Stimulated activated CD8-positive, alpha-beta memory T cell treated with anti-CD3 and anti-CD28 coated beads, Interleukin-2, amount 100 ng/mL, for 1 hour (primary cell): ENCODE data around the gene TERB1.

Source experiments
- DNase-seq, 2 donors: peaks; one replicate each; pipeline ENCODE4 v3.0.0-alpha.2; 2020; ENCODE audit warnings: low read depth in 2 of 2

The TERB1 gene, protein sequence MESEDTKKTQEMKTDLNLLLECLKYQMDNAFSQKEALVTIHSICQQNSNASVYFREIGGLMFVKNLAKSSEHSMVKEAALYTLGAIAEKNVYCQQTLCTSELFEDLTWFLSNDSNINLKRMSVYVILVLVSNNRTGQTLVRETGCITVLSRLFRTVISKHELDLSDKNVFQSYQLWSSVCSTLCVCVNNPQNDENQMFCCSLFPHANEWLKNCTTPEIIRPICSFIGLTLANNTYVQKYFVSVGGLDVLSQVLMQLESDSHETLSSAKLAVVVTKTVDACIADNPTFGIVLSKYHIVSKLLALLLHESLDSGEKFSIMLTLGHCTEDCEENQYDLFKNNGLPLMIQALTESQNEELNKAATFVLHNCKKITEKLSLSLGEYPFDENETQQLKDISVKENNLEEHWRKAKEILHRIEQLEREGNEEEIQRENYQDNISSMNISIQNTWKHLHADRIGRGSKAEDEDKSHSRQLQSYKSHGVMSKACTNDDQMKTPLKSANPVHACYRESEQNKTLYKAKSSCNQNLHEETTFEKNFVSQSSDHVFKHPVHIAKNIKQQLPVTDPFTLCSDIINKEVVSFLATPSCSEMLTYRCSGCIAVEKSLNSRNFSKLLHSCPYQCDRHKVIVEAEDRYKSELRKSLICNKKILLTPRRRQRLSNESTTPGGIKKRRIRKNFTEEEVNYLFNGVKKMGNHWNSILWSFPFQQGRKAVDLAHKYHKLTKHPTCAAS

DNA sequence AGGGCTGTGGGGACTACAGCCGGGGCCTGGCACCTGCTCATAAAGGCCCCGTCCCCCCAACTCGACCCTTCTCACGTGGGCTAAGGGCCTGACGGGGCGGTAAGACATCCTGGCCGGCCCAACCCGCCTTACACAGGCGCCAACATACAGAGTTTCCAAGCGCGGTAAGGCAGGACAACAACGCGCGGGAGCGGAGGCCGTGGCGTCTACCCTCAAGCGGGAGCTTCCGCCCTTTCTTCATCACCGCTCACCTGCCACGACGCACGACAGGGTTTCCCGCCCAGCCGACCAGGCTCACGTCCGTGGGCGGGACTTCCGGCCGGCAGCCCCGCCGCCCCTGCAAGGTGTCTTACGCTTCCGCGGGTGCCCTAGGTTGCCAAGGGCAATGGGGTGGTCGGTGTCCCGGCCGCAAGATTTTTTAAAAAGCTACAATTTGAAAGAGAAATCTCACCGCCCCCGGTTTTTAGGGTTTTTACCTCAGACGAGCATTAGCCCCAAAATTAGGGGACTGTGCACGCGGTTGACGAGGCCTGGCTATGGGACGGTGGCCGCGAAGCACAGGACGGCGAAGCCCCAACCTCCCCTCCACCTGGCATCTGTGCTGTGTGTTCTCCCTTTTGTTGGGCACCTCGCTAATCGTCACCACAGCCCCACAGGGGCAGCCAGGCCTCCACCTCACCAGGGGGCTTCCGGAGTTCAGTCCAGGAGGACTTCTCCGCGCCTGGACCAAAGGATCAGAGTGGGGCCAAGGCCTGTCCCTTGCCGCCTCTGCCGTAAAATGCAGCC lies at the start of gene TERB1:
Gene TERB1, minus strand, starts transcription at position 265 of the 786 bp plus-strand sequence. CDS start 4,786 bp downstream, outside the sequence.
- no peak for DNase-seq

DNA sequence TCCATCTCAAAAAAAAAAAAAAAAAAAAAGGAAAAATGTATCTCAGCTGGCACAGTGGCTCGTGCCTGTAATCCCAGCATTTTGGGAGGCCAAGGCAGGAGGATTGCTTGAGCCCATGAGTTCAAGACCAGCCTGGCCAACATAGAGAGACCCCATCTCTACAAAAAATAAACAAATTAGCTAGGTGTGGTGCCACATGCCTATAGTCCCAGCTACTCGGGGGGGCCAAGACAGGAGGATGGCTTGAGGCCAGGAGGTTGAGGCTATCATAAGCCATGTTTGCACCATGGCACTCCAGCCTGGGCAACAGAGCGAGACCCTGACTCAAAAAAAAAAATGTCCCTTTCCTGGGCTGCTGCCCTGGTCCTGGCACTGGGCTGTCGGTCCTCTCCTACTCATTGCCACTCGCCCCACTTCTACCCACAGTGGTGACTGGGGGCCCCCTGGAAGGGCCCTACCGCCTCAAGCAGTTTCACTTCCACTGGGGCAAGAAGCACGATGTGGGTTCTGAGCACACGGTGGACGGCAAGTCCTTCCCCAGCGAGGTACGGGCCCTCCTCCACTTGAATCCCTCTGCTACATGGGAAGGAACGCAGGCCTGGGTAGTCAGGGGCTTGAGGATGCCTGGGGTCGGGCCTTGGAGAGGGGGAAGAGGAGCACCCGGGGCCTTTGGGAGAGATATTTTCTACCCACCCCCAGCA lies 48.9 kb upstream of the TERB1 start:
- DNase-seq, result no peak

DNA sequence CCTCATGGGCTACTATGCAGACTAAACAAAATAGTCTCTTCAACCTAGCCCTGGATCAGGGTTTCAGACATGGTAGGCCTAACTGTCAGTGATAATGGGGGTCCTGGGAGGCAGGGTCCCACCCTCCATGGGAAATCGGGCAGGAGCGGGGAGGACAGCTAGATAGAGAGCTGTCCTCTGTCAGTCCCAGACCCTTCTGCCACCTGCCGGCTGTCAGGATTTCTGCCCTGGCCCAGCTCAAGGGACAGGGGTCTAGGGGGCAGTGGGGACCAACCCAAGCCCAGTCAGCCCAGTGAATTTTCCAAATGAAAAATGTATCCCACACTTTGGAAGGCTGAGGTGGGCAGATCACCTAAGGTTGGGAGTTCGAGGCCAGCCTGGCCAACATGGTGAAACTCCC lies 48.2 kb upstream of the TERB1 start:
- no peak for DNase-seq

DNA sequence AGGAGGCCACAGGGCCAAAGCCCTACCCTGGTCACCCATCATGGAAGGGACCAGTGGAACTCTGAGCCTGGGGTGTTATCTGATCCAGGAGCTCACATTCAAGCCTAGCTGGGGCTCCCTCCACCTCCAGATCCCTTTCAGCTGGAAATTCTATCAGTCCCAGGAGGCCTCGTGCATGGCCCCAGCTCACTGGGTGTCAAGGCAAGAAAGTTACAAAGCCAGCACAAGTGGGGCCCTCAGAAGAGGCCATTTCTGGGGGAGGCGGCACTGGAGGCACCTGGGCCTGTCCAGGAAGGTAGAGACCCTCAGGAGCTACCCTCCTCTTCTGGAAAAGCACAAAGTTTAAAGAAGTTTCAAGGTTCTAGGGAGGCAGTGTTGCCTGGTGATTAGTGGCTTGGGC lies 47.6 kb upstream of the TERB1 start:
- DNase-seq, result no peak

DNA sequence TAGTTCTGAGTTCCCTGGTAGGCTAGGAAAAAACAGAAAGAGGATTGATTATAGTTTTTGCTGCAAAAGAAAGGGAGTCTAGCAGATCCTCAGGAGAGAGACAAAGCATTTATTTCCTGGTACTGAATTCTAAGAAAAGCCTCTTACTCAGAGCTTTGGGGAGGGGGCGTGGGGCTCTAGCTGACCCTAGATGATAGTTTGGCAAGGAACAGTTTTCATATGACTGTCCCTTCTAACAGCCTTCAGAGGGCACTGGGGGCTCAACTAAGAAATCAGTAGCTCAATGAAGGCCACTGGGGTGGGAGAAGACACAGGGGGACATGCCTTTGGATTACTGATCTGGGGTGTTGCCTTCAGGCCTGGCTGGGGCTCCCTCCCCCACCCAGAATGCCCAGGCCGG lies 46.8 kb upstream of the TERB1 start:
- DNase-seq, result no peak

DNA sequence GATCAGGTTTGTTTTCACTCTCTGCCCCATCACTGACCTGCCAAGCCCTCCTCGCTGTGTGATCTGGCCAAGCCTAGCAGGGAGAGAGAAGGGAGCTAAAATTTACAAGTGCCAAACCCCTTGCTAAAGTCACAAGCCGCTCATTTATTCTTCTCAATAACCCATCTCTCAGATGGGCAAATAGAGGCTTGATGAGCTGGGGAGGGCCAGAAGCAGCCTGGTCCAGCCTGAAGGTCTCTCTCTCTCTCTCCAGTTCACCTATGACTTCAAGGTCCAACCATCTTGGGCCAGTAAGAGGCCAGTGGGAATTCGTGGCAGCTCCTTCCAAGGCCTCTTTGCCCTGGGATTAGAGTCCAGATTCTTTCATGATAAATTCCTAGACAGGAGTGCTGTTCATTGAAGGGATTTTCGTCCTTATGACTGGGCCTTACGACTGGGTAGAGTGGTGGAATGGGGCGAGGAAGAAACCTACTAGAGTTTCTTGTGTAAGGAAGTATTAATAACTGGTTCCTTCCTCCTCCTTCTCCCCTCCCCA lies 46.2 kb upstream of the TERB1 start:
- no peak for DNase-seq

DNA sequence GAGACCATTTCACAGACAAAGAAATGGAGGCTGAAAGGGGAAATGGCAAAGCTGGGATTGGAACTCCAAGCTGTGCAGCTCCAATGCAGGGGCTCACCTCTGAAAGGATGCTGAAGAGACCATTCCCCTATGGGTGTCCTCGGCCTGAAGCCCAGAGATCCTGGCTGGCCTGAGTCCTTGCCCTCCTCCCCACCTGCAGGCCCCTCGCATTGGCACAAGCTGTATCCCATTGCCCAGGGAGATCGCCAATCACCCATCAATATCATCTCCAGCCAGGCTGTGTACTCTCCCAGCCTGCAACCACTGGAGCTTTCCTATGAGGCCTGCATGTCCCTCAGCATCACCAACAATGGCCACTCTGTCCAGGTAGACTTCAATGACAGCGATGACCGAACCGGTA lies 45.4 kb upstream of the TERB1 start:
- DNase-seq, result no peak

DNA sequence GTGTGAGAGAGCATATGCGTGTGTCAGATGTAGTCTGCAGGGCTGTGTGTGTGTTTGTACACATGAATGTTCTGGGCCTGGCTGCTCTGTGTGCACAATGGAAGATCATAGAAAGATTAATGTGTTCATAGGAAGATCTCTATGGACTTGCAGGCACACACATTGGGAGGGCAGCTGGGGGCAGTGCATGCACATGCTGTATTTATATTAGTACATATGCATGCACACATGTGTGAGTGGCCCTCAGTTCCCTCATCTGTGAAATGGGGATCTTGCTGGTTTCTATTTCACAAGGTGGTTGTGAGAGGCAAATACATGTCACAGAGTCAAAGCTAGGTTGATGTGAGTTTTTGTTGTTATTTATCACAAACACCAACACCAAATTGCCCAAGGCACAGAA lies 44.9 kb upstream of the TERB1 start:
- DNase-seq, result no peak

DNA sequence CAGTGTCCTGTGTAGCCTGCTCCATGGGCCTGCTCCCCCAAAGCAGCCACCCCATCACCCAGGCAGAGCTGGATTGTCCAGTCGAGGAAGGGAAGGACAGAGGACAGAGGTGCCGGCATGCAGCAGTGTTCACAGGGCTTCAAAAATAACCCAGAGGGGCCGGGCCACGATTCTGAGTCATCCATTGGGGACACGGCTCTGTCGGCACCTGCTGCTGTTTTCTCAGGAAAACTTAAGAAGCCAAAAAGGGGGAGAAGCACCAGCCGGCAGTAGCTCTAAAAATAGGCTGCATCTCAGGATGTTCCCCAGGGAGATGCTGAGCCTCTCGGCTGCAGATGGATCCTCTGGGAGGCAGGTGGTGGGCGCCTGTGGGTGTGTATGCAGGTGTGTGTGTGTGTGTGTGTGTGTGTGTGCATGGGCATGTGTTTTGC lies 44.4 kb upstream of the TERB1 start:
- no peak for DNase-seq

DNA sequence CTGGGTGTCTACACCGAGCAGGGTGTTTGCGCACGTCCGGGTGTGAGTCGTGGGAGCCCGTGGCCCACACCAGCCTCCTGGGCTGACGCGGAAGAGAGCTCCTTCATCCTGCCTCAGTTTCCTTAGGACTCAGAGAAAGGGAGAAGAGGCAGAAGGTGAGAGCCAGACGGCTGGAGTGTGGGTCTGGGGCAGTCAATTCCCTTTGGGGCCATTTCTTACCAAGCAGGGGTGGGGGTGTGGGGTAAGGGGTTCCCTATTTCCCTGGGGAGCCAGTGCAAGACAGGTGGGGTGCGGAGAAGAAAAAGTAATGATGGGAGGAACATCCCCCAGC lies 43.7 kb upstream of the TERB1 start:
- no peak for DNase-seq

DNA sequence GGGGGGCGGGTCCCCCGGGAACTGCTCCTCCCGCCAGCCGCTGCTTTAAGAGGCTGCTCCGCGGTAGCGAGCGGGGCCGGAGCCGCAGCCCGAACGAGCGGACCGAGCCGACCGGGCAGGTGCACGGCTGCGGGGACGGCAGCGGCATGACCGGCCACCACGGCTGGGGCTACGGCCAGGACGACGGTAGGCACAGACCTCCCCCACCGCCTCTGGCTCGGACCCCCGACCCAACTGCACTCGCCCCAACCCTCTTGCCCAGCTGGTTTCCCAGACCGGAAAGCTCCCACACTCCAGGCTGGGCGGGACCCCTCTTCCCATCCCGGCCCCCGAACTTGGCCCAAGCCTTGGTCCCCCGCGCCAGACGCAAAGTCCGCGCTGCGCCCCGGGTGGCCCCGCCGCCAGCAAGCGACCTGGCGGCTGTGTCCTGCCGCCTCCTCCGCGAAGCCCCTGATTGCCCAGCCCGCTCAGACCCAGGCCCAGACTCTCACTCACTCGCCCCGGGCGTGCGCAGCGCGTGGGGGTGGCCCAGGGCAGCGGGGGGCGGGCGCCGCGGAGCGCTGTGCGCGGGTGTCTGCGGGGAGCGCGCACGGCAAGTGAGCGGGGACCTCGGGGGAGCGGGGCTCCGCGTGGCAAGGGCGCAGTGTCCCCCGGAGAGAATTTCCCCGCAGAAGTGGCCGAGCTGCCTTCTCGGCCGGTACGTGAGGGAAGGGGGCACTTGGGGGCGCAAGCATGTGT lies 43.1 kb upstream of the TERB1 start, which contains the start of gene CA7:
Gene CA7, plus strand, starts transcription at position 73 of the 738 bp plus-strand sequence. Its CDS starts 74 bp downstream, at position 147.
- no peak for DNase-seq

DNA sequence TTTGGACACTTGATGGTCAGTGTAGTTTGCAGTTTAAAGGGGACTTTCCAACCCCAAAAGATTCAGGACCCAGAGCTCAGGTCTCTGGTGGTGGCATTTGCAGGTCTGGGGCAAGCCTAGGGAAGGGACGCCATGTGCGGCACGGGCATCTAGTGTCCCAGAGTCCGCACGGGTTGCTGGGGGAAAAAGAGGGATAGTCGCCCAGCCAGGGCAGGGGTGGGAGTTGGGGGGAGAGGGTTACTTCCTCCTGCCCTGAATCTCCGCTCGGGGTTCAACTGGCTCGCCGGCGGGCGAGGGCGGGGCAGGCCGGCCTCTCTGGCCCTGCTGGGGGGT lies 42.6 kb upstream of the TERB1 start:
- DNase-seq, result no peak

DNA sequence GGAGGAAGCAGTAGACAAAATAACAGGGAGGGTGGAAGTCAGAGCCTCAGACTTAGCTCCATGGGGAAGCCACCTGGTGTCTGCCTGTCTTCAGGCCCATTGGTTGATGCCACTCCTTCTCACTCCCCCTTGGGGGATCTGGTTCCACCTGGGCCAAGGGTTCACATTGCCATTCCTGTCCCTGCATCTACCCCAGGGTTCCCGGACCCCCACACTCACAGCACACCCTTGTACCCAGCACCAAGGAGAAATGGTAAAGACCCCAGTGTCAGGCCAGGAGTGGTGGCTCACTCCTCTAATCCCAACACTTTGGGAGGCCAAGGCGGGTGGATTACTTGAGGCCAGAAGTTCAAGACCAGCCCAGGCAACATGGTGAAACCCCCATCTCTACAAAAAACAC lies 41.8 kb upstream of the TERB1 start:
- DNase-seq, result no peak

DNA sequence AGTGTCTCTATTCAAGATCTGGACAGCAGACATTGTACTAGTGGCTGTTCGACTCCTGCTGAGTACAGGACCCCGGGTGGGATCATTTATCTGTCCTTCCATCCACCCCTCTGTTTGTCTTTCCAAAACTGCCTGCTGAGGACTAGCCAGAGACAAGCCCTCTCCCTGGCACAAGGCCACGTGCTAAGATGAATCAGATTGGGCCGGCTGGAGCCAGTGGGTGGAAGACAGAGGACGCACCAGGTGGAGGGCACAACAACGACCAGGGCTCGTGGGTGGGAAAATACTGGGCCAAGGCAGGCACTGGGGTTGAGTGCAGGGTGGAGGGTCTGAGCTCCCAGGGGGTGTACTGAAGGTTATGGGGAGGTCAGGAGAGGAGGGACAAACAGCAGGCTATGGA lies 41.4 kb upstream of the TERB1 start:
- no peak for DNase-seq

DNA sequence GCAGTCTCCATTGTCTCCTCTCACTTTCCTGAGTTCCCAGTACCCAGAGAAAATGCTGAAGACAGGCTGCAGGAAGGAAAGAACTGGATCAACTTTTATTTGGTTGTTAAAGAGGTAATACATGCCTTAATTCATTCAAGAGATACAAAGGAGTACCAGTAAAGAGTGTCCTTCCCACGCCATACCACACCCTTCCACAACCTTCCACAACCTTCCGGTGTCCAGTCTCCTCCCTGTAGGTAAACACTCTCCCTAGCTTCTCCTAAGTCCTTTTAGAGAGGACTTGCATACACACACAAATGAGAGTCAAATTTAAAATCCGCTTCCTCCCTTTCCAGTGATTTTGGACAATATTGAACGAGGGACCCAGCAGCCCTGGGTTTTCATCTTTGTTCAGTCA lies 40.0 kb upstream of the TERB1 start:
- no peak for DNase-seq

DNA sequence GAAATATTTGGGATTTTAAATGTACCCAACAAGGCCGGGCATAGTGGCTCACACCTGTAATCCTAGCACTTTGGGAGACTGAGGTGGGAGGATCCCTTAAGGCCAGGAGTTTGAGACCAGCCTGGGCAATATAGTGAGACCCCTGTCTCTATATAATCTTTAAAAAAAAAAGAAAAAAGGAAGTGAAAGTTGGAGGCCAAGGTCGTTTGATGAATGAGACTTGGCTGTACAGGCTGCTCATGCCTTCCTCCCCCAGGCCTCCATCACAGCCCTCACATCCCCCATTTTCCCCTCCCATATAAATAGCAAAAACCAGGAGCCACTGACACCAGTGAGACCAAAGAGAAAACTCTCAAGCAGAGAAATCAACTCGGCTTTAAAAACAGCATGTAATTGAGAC lies 39.5 kb upstream of the TERB1 start:
- DNase-seq, result no peak

DNA sequence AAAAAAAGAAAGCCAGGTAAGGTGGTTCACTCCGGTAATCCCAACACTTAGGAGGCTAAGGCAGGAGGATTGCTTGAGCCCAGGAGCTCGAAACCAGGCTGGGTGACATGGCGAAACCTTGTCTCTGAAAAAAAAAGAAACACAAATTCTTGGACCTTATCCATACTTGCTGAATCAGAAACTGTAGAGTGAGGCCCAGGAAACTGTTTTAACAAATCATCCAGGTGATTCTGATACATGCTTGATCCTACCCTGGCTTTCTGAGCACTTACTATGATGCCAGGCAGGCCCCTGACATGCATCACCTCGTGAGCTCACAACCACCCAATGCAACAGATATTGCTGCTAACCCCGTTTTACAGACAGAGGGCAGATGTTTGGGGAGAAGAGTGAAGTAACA lies 33.4 kb upstream of the TERB1 start:
- no peak for DNase-seq

DNA sequence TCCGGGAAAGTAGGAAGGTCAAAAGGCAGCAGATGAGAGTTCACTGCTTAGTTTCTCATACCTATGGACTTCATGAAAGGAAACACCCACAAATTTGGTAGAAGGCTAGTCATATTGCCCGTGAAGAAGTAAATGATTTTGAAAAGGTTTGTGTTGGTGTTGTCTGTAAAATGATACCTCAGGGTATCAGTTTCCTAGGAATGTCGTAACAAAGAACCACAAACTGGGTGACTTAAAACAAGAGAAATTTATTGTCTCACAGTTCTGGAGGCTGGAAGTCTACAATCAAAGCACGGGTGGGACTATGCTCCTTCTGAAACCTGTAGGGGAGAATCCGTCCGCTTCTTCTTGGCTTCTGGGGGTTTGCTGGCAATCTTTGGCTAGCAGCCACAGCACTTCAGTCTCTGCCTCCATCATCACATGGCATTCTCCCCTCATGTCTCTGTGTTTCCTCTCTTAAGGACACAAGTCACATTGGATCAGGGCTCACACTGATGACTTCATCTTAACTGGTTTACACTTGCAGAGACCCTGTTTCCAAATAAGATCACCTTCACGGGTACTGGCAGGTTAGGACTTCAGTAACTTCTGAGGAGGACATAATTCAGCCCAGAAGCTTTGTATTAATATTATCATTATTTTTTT lies 31.4 kb upstream of the TERB1 start:
- DNase-seq, result no peak

DNA sequence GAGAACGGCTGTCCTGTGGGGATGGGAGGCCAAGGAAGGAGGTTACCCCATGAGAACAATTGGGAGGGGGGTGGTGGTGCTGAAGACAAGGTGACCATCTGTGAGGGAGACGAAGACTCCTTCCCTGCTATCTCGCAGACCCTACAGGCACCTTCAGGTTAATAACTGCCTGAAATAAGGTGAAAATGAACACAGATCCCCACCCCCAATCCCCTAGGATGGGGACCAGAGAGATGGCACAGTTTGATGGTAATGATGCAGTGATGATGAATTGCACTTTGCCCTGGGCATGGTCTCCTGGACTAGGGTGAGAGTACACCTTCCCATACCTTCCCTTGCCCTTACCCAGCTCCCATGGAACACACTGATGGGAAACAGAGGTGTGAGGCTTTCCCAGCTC lies 30.8 kb upstream of the TERB1 start:
- no peak for DNase-seq
